ENCODE measurements around the gene FNIP1.
"Not testable (repeated sequence)": the region's sequence is repeated elsewhere in the genome, so short reads cannot be mapped to it uniquely, and the experiment has no call there.

Gene FNIP1

DNA sequence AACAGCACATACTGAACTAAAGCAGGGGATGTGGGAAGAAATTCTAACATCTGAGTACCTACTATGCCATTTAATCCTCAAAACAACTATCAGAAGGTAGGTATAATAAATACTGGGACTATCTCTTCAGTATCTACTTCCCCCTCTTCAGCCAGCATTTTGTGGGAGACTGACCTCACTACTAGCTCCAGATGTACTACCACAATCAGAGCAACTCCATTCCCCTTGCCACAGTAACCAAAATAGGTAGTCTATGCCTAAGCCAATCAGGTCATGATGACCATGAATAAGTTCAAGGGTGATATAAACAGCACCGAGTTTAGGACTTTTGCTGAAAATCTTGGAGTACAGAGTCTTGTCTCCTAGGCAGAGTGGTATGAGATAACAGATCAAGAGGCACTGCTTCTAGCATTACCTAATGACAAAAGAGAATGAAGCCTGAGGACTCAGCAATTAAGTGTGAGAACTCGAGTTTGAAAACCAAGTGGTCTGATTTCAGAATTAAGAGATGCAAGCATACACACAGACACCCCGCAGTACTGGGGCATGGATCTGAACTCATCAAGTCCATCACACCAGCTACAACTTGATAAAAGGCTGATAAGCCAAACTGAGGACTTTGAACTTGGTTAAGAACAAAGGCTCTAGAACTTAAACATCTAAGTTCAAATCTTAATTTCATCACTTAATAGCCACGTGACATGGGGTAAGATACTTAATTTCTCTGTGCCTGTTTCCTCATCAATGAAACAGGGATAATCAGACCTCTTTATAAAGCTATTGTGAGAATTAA is 9.7 kb downstream of the FNIP1 start:
- no peaks in the 10 kb centered on the region for H3K9me3 ChIP-seq (ENCODE audit: control insufficient read depth in 1 of 2, low read length in 2 of 2)
- peaks cover 0 to 24% of the 10 kb centered on the region in 2 donors for H3K4me1 ChIP-seq (ENCODE audit: control insufficient read depth in 1 of 2, insufficient read depth in 2 of 2, low read length in 2 of 2)
- no peak overlapping the region for H3K4me3 ChIP-seq (ENCODE audit: low read depth in 1 of 2, low read length in 2 of 2)
- no peak overlapping the region for H3K27ac ChIP-seq (ENCODE audit: low read length)
- H3K36me3 ChIP-seq (ENCODE audit: control insufficient read depth in 1 of 2, insufficient read depth in 2 of 2, low read length in 2 of 2): no peaks in the 10 kb centered on the region
- no peaks in the 10 kb centered on the region for H3K27me3 ChIP-seq (ENCODE audit: low read depth, low read length)

DNA sequence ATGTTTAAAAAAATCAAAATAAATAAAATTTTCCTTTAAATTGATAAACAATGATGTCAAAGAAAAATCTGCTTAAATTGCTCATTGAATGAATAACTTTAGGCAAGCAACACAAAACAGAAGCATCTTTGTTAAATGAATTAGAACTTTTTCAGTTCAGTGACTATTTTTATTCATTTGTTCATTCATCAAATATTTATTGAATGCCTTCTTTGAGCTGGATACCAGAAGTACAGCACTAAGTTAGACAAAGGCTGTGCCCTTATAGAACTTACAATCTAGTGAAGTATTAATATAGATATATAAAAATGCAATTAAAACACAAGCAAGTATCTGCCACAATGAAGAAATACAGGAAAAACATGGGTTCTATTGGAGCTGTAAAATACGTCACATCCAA is 10.8 kb downstream of the FNIP1 start:
- no peak overlapping the region for H3K27ac ChIP-seq (ENCODE audit: low read length)

DNA sequence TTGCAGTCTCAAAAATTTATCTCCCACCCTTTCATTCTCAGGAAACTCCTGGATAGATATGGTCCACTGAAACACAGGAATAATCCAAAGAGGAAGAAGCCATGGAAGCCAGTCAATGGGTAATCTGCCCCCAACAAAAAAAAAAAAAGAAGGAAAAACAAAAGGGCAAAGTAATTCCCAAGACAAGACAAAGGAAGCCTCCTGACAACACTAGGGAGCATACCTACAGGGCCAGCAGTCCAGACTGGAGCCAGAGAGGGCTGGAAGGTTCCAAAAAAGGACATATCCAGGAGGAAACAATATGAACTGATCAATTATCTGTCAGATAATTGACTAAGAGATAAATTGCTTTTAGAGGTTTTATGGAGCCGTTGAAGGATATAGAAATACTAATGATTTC is 12.9 kb downstream of the FNIP1 start:
- Histone ChIP-seq H3K9me3 (ENCODE audit: control insufficient read depth in 1 of 2, low read length in 2 of 2) (no peaks in the 10 kb centered on the region), H3K27me3 (ENCODE audit: low read depth, low read length) (no peaks in the 10 kb centered on the region), H3K4me1 (ENCODE audit: control insufficient read depth in 1 of 2, insufficient read depth in 2 of 2, low read length in 2 of 2) (peaks cover 0 to 14% of the 10 kb centered on the region in 2 donors), H3K36me3 (ENCODE audit: control insufficient read depth in 1 of 2, insufficient read depth in 2 of 2, low read length in 2 of 2) (no peaks in the 10 kb centered on the region), H3K27ac (ENCODE audit: low read length) (no peak overlapping the region), H3K4me3 (ENCODE audit: low read depth in 1 of 2, low read length in 2 of 2) (no peak overlapping the region)

More for the DNA sequence above, 10.8 kb downstream of the FNIP1 start:
- peaks cover 0 to 18% of the 10 kb centered on the region in 2 donors for H3K4me1 ChIP-seq (ENCODE audit: control insufficient read depth in 1 of 2, insufficient read depth in 2 of 2, low read length in 2 of 2)
- no peak overlapping the region for H3K4me3 ChIP-seq (ENCODE audit: low read depth in 1 of 2, low read length in 2 of 2)
- H3K9me3 ChIP-seq (ENCODE audit: control insufficient read depth in 1 of 2, low read length in 2 of 2): no peaks in the 10 kb centered on the region
- no peaks in the 10 kb centered on the region for H3K27me3 ChIP-seq (ENCODE audit: low read depth, low read length)
- H3K36me3 ChIP-seq (ENCODE audit: control insufficient read depth in 1 of 2, insufficient read depth in 2 of 2, low read length in 2 of 2): no peaks in the 10 kb centered on the region

DNA sequence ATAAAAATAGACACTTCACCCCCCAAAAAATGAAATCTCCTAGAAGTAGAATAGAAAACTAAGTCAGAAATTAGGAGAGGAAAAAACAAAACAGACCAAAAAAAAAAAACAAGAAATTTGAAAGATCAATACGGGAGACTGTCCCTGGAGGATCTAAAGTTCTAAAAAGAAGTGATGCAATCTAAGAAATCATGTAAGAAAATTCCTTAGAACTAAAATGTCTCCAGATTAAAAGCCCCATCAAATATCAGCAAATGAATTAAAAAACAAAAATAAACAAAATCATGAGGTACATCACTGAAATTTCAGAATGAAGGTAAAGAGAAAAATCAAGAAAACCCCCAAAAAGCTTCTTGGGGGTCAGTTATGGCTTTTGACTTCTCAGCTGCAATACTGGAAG is 13.5 kb downstream of the FNIP1 start:
- no peaks in the 10 kb centered on the region for H3K27me3 ChIP-seq (ENCODE audit: low read depth, low read length)
- H3K36me3 ChIP-seq (ENCODE audit: control insufficient read depth in 1 of 2, insufficient read depth in 2 of 2, low read length in 2 of 2): no peaks in the 10 kb centered on the region
- H3K4me1 ChIP-seq (ENCODE audit: control insufficient read depth in 1 of 2, insufficient read depth in 2 of 2, low read length in 2 of 2): peaks cover 0 to 14% of the 10 kb centered on the region in 2 donors
- no peak overlapping the region for H3K27ac ChIP-seq (ENCODE audit: low read length)
- no peaks in the 10 kb centered on the region for H3K9me3 ChIP-seq (ENCODE audit: control insufficient read depth in 1 of 2, low read length in 2 of 2)
- H3K4me3 ChIP-seq (ENCODE audit: low read depth in 1 of 2, low read length in 2 of 2): no peak overlapping the region

DNA sequence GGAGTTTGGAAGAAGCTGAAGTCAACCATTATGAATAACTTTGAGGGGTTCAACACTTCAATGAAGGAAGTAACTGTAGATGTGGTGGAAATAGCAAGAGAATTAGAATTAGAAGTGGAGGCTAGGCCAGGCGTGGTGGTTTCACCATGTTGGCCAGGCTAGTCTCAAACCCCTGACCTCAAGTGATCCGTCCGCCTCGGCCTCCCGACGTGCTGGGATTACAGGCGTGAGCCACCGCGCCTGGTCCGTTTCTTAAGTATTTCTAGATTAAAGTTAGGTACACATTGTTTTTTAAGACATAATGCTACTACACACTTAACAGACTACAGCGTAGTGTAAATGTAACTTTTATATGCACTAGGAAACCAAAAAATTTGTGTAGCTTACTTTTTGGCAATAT is 14.1 kb downstream of the FNIP1 start:
- Histone ChIP-seq H3K36me3 (ENCODE audit: control insufficient read depth in 1 of 2, insufficient read depth in 2 of 2, low read length in 2 of 2) (no peaks in the 10 kb centered on the region), H3K27ac (ENCODE audit: low read length) (no peak overlapping the region), H3K27me3 (ENCODE audit: low read depth, low read length) (no peaks in the 10 kb centered on the region), H3K9me3 (ENCODE audit: control insufficient read depth in 1 of 2, low read length in 2 of 2) (no peaks in the 10 kb centered on the region), H3K4me3 (ENCODE audit: low read depth in 1 of 2, low read length in 2 of 2) (no peak overlapping the region), H3K4me1 (ENCODE audit: control insufficient read depth in 1 of 2, insufficient read depth in 2 of 2, low read length in 2 of 2) (peaks cover 0 to 9% of the 10 kb centered on the region in 2 donors)

DNA sequence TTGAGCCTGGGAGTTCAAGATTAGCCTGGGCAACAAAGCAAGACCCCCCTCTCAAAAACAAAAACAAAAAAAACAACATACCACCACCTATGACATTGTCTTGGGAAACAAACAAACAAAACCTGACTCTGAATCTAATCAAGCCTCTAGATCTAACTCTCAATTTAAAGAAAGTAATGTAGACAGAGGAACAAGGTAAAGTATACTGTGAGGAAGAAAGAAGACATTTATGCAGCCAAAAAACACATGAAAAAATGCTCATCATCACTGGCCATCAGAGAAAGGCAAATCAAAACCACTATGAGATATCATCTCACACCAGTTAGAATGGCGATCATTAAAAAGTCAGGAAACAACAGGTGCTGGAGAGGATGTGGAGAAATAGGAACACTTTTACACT is 18.7 kb downstream of the FNIP1 start:
- not testable (repeated sequence) for H3K27ac ChIP-seq (ENCODE audit: low read length); H3K27me3 ChIP-seq (ENCODE audit: low read depth, low read length); H3K9me3 ChIP-seq (ENCODE audit: control insufficient read depth in 1 of 2, low read length in 2 of 2); H3K36me3 ChIP-seq (ENCODE audit: control insufficient read depth in 1 of 2, insufficient read depth in 2 of 2, low read length in 2 of 2); H3K4me3 ChIP-seq (ENCODE audit: low read depth in 1 of 2, low read length in 2 of 2)
- peaks cover 6 to 27% of the 10 kb centered on the region in 2 donors for H3K4me1 ChIP-seq (ENCODE audit: control insufficient read depth in 1 of 2, insufficient read depth in 2 of 2, low read length in 2 of 2)

DNA sequence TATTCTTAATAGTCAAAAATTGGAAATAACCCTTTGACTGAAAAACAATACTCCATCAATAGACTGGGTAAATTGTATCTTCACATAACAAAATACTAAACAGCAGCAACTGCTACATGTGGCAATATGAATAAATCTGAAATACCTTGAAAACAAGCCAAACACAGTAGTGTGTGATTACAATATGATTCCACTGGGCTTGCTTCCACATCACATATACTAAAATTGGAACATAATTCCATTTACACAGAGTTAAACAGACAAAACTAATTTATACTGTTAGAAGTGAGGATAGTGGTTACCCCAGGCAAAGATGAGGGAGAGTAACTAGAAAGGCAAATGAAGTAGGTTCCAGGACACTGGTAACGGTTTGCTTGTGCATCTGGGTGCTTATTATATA is 20.4 kb downstream of the FNIP1 start:
- no peaks in the 10 kb centered on the region for H3K36me3 ChIP-seq (ENCODE audit: control insufficient read depth in 1 of 2, insufficient read depth in 2 of 2, low read length in 2 of 2)
- H3K4me1 ChIP-seq (ENCODE audit: control insufficient read depth in 1 of 2, insufficient read depth in 2 of 2, low read length in 2 of 2): peaks cover 6 to 36% of the 10 kb centered on the region in 2 donors
- no peaks in the 10 kb centered on the region for H3K9me3 ChIP-seq (ENCODE audit: control insufficient read depth in 1 of 2, low read length in 2 of 2)
- no peak overlapping the region for H3K27ac ChIP-seq (ENCODE audit: low read length)
- no peaks in the 10 kb centered on the region for H3K27me3 ChIP-seq (ENCODE audit: low read depth, low read length)
- no peak overlapping the region for H3K4me3 ChIP-seq (ENCODE audit: low read depth in 1 of 2, low read length in 2 of 2)

DNA sequence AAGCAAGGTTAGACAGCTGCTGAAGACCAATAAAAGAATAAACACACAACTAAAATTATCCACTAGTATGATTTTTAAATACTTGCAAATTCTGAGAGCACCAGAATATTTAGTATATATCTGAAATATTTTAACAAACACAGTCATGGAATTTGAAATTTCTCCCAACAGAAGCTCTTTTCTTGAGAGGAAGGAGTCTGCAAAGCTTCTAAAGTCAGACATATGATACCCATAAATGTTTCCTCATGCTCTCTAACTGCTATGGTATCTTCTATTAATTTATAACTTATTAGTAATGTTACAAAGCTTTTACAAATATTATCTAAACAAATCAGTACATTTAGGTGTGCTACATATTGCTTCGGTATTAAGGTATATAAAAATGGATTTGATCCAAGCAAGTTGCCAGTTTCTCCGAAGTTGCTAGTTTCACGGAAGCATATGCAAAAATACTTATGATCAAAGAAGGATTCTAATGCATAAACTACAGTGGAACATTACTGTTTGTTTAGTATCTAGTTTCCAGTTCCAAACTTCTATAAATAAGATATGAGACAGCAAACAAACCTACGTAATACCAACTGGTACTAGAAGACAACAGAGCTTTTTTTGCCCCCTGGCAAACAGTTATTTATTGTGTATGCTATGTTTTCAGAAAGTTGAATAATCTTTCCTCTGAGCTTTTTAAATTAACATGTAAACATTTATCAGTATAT is 22.0 kb downstream of the FNIP1 start:
- Histone ChIP-seq H3K9me3 (ENCODE audit: control insufficient read depth in 1 of 2, low read length in 2 of 2) (no peaks in the 10 kb centered on the region), H3K36me3 (ENCODE audit: control insufficient read depth in 1 of 2, insufficient read depth in 2 of 2, low read length in 2 of 2) (no peaks in the 10 kb centered on the region), H3K4me1 (ENCODE audit: control insufficient read depth in 1 of 2, insufficient read depth in 2 of 2, low read length in 2 of 2) (peaks cover 6 to 48% of the 10 kb centered on the region in 2 donors), H3K4me3 (ENCODE audit: low read depth in 1 of 2, low read length in 2 of 2) (no peak overlapping the region), H3K27ac (ENCODE audit: low read length) (no peak overlapping the region), H3K27me3 (ENCODE audit: low read depth, low read length) (no peaks in the 10 kb centered on the region)

DNA sequence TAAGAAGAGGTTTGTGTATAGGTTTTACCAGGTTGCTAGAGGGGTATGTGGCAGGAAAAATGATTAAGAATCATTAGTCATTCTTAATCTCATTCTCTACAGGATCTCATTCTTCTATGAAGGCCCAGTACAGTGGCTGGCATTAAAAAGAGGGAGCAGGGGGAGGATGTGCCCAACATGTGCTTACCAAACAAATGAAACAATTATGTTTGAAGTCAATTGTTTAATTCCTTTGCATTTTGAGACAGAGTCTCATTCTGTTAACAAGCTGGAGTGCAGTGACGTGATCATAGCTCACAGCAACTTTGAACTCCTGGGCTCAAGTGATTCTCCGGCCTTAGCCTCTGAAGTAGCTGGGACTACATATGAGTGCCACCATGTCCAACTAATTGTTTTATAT is 23.0 kb downstream of the FNIP1 start:
- H3K27me3 ChIP-seq (ENCODE audit: low read depth, low read length): no peaks in the 10 kb centered on the region
- no peaks in the 10 kb centered on the region for H3K9me3 ChIP-seq (ENCODE audit: control insufficient read depth in 1 of 2, low read length in 2 of 2)
- no peak overlapping the region for H3K4me3 ChIP-seq (ENCODE audit: low read depth in 1 of 2, low read length in 2 of 2)
- H3K4me1 ChIP-seq (ENCODE audit: control insufficient read depth in 1 of 2, insufficient read depth in 2 of 2, low read length in 2 of 2): peaks cover 6 to 53% of the 10 kb centered on the region in 2 donors
- no peak overlapping the region for H3K27ac ChIP-seq (ENCODE audit: low read length)
- H3K36me3 ChIP-seq (ENCODE audit: control insufficient read depth in 1 of 2, insufficient read depth in 2 of 2, low read length in 2 of 2): no peaks in the 10 kb centered on the region

DNA sequence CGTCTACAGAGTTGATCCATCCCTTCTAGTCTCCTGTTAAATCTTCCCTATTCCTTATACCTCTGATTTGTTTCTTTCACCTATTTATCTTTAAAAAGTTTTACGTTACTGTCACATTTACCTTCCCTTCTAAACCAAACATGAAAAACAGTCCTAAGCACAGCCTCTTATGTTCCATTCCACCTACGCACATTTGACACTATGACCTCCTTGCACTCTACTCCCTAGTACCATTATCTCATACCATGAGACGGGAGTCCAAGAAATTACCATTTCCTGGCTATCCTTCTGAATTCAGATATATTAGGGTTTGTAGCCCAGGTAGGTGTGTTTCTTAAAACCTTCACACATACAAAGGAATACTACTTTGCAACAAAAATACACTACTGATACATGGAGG is 25.1 kb downstream of the FNIP1 start:
- Histone ChIP-seq H3K27me3 (ENCODE audit: low read depth, low read length) (no peaks in the 10 kb centered on the region), H3K9me3 (ENCODE audit: control insufficient read depth in 1 of 2, low read length in 2 of 2) (no peaks in the 10 kb centered on the region), H3K4me3 (ENCODE audit: low read depth in 1 of 2, low read length in 2 of 2) (no peak overlapping the region), H3K36me3 (ENCODE audit: control insufficient read depth in 1 of 2, insufficient read depth in 2 of 2, low read length in 2 of 2) (no peaks in the 10 kb centered on the region), H3K4me1 (ENCODE audit: control insufficient read depth in 1 of 2, insufficient read depth in 2 of 2, low read length in 2 of 2) (peaks cover 6 to 55% of the 10 kb centered on the region in 2 donors), H3K27ac (ENCODE audit: low read length) (no peak overlapping the region)

DNA sequence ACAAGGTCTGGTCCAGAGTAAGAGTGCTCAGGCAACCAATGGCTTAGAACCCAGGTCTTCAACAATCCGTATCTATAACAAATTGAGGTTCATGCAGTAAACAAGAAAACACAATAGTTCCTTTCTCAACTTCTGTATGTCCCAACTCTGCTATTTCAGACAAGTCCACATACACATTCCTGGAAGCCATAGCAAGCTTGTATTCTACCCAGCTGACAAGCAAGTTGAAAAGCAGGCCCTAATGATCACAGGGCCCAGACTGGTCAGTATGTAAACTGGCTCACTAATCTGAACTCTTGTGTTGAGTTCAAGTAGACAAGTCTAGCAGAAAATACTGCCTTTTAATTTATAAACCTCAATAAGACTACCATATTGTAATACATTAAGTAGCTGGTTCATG is 26.9 kb downstream of the FNIP1 start:
- H3K27ac ChIP-seq (ENCODE audit: low read length): no peak overlapping the region
- H3K9me3 ChIP-seq (ENCODE audit: control insufficient read depth in 1 of 2, low read length in 2 of 2): no peaks in the 10 kb centered on the region
- peaks cover 0 to 49% of the 10 kb centered on the region in 2 donors for H3K4me1 ChIP-seq (ENCODE audit: control insufficient read depth in 1 of 2, insufficient read depth in 2 of 2, low read length in 2 of 2)
- no peaks in the 10 kb centered on the region for H3K27me3 ChIP-seq (ENCODE audit: low read depth, low read length)
- H3K36me3 ChIP-seq (ENCODE audit: control insufficient read depth in 1 of 2, insufficient read depth in 2 of 2, low read length in 2 of 2): no peaks in the 10 kb centered on the region
- no peak overlapping the region for H3K4me3 ChIP-seq (ENCODE audit: low read depth in 1 of 2, low read length in 2 of 2)

Measured in muscle layer of duodenum (tissue), 2 donors.